ENCODE results near the gene SULT4A1. TPM values are rescaled to one million over a fixed set of nuclear protein-coding genes. Genes with fewer than 3 reads are reported as not detected.

Gene SULT4A1
- total RNA-seq, 1 experiment from 2014 or later, result not detected

GRCh38 chr22:43835736-43836135 lies 26.6 kb downstream of the SULT4A1 start:
- in situ Hi-C loops (cut with HindIII; ENCODE audit: low pct_unique_long_range_greater_than_20kb, low sequenced_read_pairs), result no loop called here

GRCh38 chr22:43835166-43835565 lies 27.1 kb downstream of the SULT4A1 start:
- DNase-seq (ENCODE audit: low read depth), result no peak
- in situ Hi-C loops (cut with HindIII; ENCODE audit: low pct_unique_long_range_greater_than_20kb, low sequenced_read_pairs), result no loop called here

More at GRCh38 chr22:43835736-43836135, 26.6 kb downstream of the SULT4A1 start:
- no peak for DNase-seq (ENCODE audit: low read depth)

- no peak for DNase-seq (ENCODE audit: low read depth)
- in situ Hi-C loops (cut with HindIII; ENCODE audit: low pct_unique_long_range_greater_than_20kb, low sequenced_read_pairs), result no loop called here
Measured at GRCh38 chr22:43833286-43834240, 28.8 kb downstream of the SULT4A1 start.

- no peak for DNase-seq (ENCODE audit: low read depth)
Measured at GRCh38 chr22:43832393-43833265, 29.7 kb downstream of the SULT4A1 start.

GRCh38 chr22:43831561-43832392 lies 30.5 kb downstream of the SULT4A1 start:
- DNase-seq (ENCODE audit: low read depth), result no peak
- in situ Hi-C loops (cut with HindIII; ENCODE audit: low pct_unique_long_range_greater_than_20kb, low sequenced_read_pairs), result no loop called here

More at GRCh38 chr22:43832393-43833265, 29.7 kb downstream of the SULT4A1 start:
- in situ Hi-C loops (cut with HindIII; ENCODE audit: low pct_unique_long_range_greater_than_20kb, low sequenced_read_pairs), result no loop called here

- DNase-seq (ENCODE audit: low read depth), result no peak
- in situ Hi-C loops (cut with HindIII; ENCODE audit: low pct_unique_long_range_greater_than_20kb, low sequenced_read_pairs), result no loop called here
Measured at GRCh38 chr22:43830931-43831560, 31.3 kb downstream of the SULT4A1 start.

GRCh38 chr22:43829904-43830851 lies 32.1 kb downstream of the SULT4A1 start:
- in situ Hi-C loops (cut with HindIII; ENCODE audit: low pct_unique_long_range_greater_than_20kb, low sequenced_read_pairs), result no loop called here
- no peak for DNase-seq (ENCODE audit: low read depth)

- in situ Hi-C loops (cut with HindIII; ENCODE audit: low pct_unique_long_range_greater_than_20kb, low sequenced_read_pairs), result no loop called here
- no peak for DNase-seq (ENCODE audit: low read depth)
Measured at GRCh38 chr22:43828998-43829782, 33.1 kb downstream of the SULT4A1 start.

GRCh38 chr22:43828725-43828997 lies 33.7 kb downstream of the SULT4A1 start:
- in situ Hi-C loops (cut with HindIII; ENCODE audit: low pct_unique_long_range_greater_than_20kb, low sequenced_read_pairs), result no loop called here
- DNase-seq (ENCODE audit: low read depth), result no peak

GRCh38 chr22:43827926-43828724 lies 34.2 kb downstream of the SULT4A1 start:
- in situ Hi-C loops (cut with HindIII; ENCODE audit: low pct_unique_long_range_greater_than_20kb, low sequenced_read_pairs), result no loop called here
- no peak for DNase-seq (ENCODE audit: low read depth)

GRCh38 chr22:43827003-43827735 lies 35.1 kb downstream of the SULT4A1 start:
- no peak for DNase-seq (ENCODE audit: low read depth)
- in situ Hi-C loops (cut with HindIII; ENCODE audit: low pct_unique_long_range_greater_than_20kb, low sequenced_read_pairs), result no loop called here

GRCh38 chr22:43826142-43827002 lies 35.9 kb downstream of the SULT4A1 start:
- in situ Hi-C loops (cut with HindIII; ENCODE audit: low pct_unique_long_range_greater_than_20kb, low sequenced_read_pairs), result no loop called here
- DNase-seq (ENCODE audit: low read depth), result peak; percentile 68

GRCh38 chr22:43825651-43826050 lies 36.7 kb downstream of the SULT4A1 start:
- DNase-seq (ENCODE audit: low read depth), result no peak
- in situ Hi-C loops (cut with HindIII; ENCODE audit: low pct_unique_long_range_greater_than_20kb, low sequenced_read_pairs), result no loop called here
